MM.1S (cell line): Measurements from ENCODE around the gene SLC4A4.

Source experiments
- DNase-seq: peaks from one replicate; pipeline ENCODE4 v3.0.0-alpha.2; 2015
- H2AFZ ChIP-seq: fragments of 300-600 bp; sonication (generic); 2 replicates; pipeline ENCODE4 v1.6.0; 2016; ENCODE audit warnings: antibody characterized with exemption, low read length
- H3F3A ChIP-seq: fragments of 300-600 bp; sonication (generic); 2 replicates; pipeline ENCODE4 v1.6.1; 2016; ENCODE audit warnings: mild to moderate bottlenecking, antibody characterized with exemption, low read length, moderate library complexity, mixed read lengths; ENCODE audit not compliant: insufficient read depth
- H3K27ac ChIP-seq: fragments of 300-600 bp; sonication (generic); 2 replicates; pipeline ENCODE4 v1.5.1; 2016; ENCODE audit warnings: mild to moderate bottlenecking, low read length
- H3K27me3 ChIP-seq: fragments of 300-600 bp; sonication (generic); replicated peaks from 2 replicates; pipeline ENCODE4 v1.6.0; 2016; ENCODE audit warnings: low read length; ENCODE audit not compliant: insufficient read depth
- H3K36me3 ChIP-seq: fragments of 300-600 bp; sonication (generic); replicated peaks from 2 replicates; pipeline ENCODE4 v1.6.1; 2016; ENCODE audit warnings: mild to moderate bottlenecking, low read length, mixed read lengths; ENCODE audit not compliant: insufficient read depth
- H3K4me1 ChIP-seq: fragments of 300-600 bp; sonication (generic); 2 replicates; pipeline ENCODE4 v1.6.1; 2016; ENCODE audit warnings: low read length, mixed read lengths
- H3K4me2 ChIP-seq: fragments of 300-600 bp; sonication (generic); 2 replicates; pipeline ENCODE4 v1.6.0; 2016; ENCODE audit warnings: low read depth, low read length
- H3K4me3 ChIP-seq: fragments of 300-600 bp; sonication (generic); 2 replicates; pipeline ENCODE4 v1.5.1; 2016; ENCODE audit warnings: low read length, mixed read lengths
- H3K79me2 ChIP-seq: fragments of 300-600 bp; sonication (generic); 2 replicates; pipeline ENCODE4 v1.6.1; 2016; ENCODE audit warnings: mixed run types, low read length, mixed read lengths
- H3K9ac ChIP-seq: fragments of 300-600 bp; sonication (generic); 2 replicates; pipeline ENCODE4 v1.6.1; 2016; ENCODE audit warnings: low read length, mixed read lengths
- H3K9me2 ChIP-seq: fragments of 300-600 bp; sonication (generic); replicated peaks from 2 replicates; pipeline ENCODE4 v1.6.1; 2016; ENCODE audit warnings: mild to moderate bottlenecking, low read length, mixed read lengths; ENCODE audit not compliant: insufficient read depth
- H3K9me3 ChIP-seq: fragments of 300-600 bp; sonication (generic); replicated peaks from 2 replicates; pipeline ENCODE4 v1.6.1; 2016; ENCODE audit warnings: mild to moderate bottlenecking, low read length, mixed read lengths; ENCODE audit not compliant: insufficient read depth
- H4K20me1 ChIP-seq: fragments of 300-600 bp; sonication (generic); 2 replicates; pipeline ENCODE4 v1.6.1; 2016; ENCODE audit warnings: mild to moderate bottlenecking, low read length, moderate library complexity, mixed read lengths; ENCODE audit not compliant: insufficient read depth
- EZH2 ChIP-seq: fragments of 300-600 bp; sonication (generic); optimal IDR thresholded peaks from 2 replicates; pipeline ENCODE3; 2017; ENCODE audit warnings: low read depth, mild to moderate bottlenecking, antibody characterized with exemption, low read length, mixed read lengths
- EZH2phosphoT487 ChIP-seq: fragments of 300-600 bp; sonication (generic); IDR thresholded peaks from 2 replicates; pipeline ENCODE4 v1.6.1; 2018; ENCODE audit warnings: antibody characterized with exemption, low read length
- TF ChIP-seq, protein P1 (sequence below): fragments of 300-600 bp; sonication (generic); IDR thresholded peaks from 2 replicates; pipeline ENCODE4 v1.5.1; 2016; ENCODE audit warnings: antibody characterized with exemption, low read length, mixed read lengths

Gene SLC4A4

GRCh38 chr4:71476240-71476639 is 137.4 kb downstream of the SLC4A4 start:
- H3K4me2 ChIP-seq: no peak overlapping the region
- TF ChIP-seq EZH2phosphoT487 (no peak), EZH2 (no peak)
- TF ChIP-seq, protein P1, sequence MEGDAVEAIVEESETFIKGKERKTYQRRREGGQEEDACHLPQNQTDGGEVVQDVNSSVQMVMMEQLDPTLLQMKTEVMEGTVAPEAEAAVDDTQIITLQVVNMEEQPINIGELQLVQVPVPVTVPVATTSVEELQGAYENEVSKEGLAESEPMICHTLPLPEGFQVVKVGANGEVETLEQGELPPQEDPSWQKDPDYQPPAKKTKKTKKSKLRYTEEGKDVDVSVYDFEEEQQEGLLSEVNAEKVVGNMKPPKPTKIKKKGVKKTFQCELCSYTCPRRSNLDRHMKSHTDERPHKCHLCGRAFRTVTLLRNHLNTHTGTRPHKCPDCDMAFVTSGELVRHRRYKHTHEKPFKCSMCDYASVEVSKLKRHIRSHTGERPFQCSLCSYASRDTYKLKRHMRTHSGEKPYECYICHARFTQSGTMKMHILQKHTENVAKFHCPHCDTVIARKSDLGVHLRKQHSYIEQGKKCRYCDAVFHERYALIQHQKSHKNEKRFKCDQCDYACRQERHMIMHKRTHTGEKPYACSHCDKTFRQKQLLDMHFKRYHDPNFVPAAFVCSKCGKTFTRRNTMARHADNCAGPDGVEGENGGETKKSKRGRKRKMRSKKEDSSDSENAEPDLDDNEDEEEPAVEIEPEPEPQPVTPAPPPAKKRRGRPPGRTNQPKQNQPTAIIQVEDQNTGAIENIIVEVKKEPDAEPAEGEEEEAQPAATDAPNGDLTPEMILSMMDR: no peak
- H3K4me1 ChIP-seq: no peaks in the 10 kb centered on the region
- no peaks in the 10 kb centered on the region for H3K9me3 ChIP-seq
- H3K27ac ChIP-seq: no peak overlapping the region
- no peak overlapping the region for H3K9ac ChIP-seq
- no peak overlapping the region for H2AFZ ChIP-seq
- H3K36me3 ChIP-seq: no peaks in the 10 kb centered on the region
- DNase-seq: no peak
- no peaks in the 10 kb centered on the region for H3F3A ChIP-seq
- no peaks in the 10 kb centered on the region for H3K27me3 ChIP-seq
- H3K4me3 ChIP-seq: no peak overlapping the region
- H3K9me2 ChIP-seq: no peaks in the 10 kb centered on the region
- no peaks in the 10 kb centered on the region for H4K20me1 ChIP-seq
- H3K79me2 ChIP-seq: no peaks in the 10 kb centered on the region

- no peaks in the 10 kb centered on the region for H3K4me1 ChIP-seq
- H3K4me3 ChIP-seq: no peak overlapping the region
- TF ChIP-seq EZH2phosphoT487 (no peak), EZH2 (no peak)
- TF ChIP-seq, protein P1: no peak
- no peak overlapping the region for H2AFZ ChIP-seq
- H3K27ac ChIP-seq: no peak overlapping the region
- no peaks in the 10 kb centered on the region for H3K9me3 ChIP-seq
- no peaks in the 10 kb centered on the region for H3F3A ChIP-seq
- H3K9ac ChIP-seq: no peak overlapping the region
- H3K79me2 ChIP-seq: no peaks in the 10 kb centered on the region
- no peak overlapping the region for H3K4me2 ChIP-seq
- no peaks in the 10 kb centered on the region for H3K27me3 ChIP-seq
- no peak for DNase-seq
- no peaks in the 10 kb centered on the region for H3K36me3 ChIP-seq
- H4K20me1 ChIP-seq: no peaks in the 10 kb centered on the region
- H3K9me2 ChIP-seq: no peaks in the 10 kb centered on the region
Observed at GRCh38 chr4:71486550-71487343, 147.9 kb downstream of the SLC4A4 start.

- Histone ChIP-seq H3K9ac (no peak overlapping the region), H3K4me1 (no peaks in the 10 kb centered on the region), H3K36me3 (no peaks in the 10 kb centered on the region), H3K9me2 (no peaks in the 10 kb centered on the region), H3K79me2 (no peaks in the 10 kb centered on the region), H2AFZ (no peak overlapping the region), H3F3A (no peaks in the 10 kb centered on the region), H3K4me3 (no peak overlapping the region), H3K27me3 (no peaks in the 10 kb centered on the region), H4K20me1 (no peaks in the 10 kb centered on the region), H3K27ac (no peak overlapping the region), H3K4me2 (no peak overlapping the region), H3K9me3 (no peaks in the 10 kb centered on the region)
- TF ChIP-seq EZH2phosphoT487 (no peak), EZH2 (no peak)
- TF ChIP-seq, protein P1: no peak
- DNase-seq: no peak
Observed at GRCh38 chr4:71487344-71487920, 148.6 kb downstream of the SLC4A4 start.
